Activated gamma-delta T cell (primary cell): Measurements from ENCODE around the gene PPP1R1B.

ENCODE experiments used
- DNase-seq: peaks from one replicate; lab custom pipeline; 2025; lab: John Stamatoyannopoulos, UW

PPP1R1B gene

DNA sequence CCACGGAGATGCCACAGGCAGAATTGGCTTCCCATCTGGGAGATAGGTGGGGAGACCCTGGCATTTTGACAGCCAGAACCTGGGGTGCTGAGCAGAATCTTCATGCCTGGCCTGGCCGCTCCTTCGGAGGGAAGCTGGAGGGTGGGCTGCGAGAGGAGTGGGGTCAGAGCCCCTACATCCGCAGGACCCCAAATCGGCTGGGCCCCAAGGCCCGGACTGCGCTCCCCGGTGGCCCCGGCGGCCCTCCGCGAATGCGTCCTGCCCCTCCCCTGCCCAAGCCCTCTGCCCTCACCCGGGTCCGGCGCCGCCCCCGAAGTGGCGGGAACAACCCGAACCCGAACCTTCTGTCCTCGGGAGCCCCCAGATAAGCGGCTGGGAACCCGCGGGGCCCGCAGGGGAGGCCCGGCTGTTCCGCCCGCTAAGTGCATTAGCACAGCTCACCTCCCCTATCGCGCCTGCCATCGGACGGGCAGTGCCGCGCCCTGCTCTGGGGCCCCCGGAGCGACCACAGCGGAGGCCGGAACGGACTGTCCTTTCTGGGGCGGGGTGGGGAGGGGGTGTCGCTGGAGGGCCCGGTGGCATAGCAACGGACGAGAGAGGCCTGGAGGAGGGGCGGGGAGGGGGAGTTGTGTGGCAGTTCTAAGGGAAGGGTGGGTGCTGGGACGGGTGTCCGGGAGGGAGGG lies 40.7 kb downstream of the PPP1R1B start:
- DNase-seq: no peak

DNA sequence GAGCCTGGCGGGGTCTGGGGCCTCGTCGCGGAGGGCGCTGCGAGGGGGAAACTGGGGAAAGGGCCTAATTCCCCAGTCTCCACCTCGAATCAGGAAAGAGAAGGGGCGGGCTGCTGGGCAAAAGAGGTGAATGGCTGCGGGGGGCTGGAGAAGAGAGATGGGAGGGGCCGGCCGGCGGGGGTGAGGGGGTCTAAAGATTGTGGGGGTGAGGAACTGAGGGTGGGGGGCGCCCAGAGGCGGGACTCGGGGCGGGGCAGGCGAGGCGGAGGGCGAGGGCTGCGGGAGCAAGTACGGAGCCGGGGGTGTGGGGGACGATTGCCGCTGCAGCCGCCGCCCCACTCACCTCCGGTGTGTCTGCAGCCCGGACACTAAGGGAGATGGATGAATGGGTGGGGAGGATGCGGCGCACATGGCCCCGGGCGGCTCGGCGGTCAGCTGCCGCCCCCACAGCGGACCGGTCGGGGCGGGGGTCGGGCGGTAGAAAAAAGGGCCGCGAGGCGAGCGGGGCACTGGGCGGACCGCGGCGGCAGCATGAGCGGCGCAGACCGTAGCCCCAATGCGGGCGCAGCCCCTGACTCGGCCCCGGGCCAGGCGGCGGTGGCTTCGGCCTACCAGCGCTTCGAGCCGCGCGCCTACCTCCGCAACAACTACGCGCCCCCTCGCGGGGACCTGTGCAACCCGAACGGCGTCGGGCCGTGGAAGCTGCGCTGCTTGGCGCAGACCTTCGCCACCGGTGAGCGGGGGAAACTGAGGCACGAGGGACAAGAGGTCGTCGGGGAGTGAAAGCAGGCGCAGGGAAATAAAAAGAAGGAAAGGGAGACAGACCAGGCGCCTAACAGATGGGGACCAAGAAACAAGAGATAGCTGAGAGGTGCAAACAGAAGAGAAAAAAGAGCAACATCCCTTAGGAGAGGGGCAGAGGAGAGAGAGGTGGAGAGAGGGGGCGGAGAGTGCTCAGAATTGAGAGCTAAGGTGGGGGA lies 41.5 kb downstream of the PPP1R1B start, which contains the start of gene PNMT:
TSS of gene PNMT (plus strand) at position 509 of the 980 bp plus-strand sequence. CDS start at position 532, 23 bp downstream.
- DNase-seq: peak; percentile 26

DNA sequence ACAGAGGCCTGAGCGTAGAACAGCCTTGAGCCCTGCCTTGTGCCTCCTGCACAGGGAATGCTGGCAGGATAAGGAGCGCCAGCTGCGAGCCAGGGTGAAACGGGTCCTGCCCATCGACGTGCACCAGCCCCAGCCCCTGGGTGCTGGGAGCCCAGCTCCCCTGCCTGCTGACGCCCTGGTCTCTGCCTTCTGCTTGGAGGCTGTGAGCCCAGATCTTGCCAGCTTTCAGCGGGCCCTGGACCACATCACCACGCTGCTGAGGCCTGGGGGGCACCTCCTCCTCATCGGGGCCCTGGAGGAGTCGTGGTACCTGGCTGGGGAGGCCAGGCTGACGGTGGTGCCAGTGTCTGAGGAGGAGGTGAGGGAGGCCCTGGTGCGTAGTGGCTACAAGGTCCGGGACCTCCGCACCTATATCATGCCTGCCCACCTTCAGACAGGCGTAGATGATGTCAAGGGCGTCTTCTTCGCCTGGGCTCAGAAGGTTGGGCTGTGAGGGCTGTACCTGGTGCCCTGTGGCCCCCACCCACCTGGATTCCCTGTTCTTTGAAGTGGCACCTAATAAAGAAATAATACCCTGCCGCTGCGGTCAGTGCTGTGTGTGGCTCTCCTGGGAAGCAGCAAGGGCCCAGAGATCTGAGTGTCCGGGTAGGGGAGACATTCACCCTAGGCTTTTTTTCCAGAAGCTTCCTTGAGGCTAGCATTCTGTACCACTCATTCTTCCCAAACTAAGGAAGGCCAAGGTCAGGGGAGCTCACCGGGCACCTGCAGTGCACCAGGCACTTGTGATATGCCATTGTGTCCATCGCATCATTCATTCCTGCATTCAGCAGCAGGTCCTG lies 43.4 kb downstream of the PPP1R1B start:
- no peak for DNase-seq

DNA sequence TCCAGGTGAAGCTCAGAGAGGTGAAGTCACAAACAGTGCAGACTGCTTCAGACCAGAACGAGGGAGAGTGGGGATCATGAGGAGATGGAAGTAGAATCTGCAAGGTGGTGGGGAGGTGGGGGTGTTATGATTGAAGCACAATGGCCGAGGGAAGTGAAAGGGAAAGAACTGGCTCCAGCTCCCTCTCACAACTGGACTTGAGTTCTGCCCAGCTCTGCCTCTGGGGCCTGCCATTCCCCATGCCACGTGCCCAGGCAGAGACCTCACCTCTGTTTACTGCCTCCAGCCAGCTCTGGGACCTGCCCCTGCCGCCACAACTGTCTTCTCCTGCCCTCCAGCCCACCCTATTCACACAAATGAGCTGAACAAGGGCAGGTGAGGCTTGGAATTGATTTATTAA lies 44.0 kb downstream of the PPP1R1B start:
- DNase-seq: no peak

DNA sequence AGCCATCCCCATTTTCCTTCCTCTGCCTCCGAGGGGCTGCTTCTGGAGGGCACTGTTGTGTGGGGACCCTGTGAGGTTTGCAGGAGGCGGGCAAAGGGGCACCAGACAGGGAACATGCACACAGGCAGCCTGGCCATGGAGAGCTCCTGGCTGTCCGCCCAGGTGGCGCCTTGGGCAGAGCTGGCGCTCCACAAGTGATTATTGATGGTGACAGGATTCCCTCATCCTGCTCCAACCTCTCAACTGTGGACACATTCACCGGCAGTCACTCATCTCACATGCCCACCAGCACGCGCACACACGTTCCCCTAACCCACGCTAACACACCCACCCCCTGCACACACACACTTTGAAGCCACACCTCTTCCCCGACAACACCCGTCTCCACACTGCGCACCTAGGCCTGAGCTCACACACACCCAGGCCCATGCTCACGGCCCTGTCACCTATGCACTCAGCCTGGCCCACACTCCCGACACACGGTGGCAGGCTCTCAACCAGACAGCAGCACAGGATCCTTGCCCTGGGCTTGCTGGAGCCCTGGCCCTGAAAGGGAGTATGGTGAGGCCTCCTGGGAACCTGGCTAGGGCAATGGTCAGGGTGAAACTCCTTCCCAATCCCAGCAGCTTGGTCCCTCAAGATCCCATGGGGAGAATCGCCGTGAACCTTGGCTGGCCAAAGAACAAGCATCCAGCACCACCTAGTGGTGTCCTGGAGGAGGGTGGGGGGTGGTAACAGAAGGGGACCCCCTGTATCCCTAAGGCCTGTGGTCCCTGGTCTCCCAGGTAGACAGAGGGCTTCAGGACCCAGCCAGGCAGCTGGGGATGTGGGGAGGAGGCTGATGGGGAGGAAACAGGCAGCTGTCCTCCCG lies 45.1 kb downstream of the PPP1R1B start:
- DNase-seq: no peak

DNA sequence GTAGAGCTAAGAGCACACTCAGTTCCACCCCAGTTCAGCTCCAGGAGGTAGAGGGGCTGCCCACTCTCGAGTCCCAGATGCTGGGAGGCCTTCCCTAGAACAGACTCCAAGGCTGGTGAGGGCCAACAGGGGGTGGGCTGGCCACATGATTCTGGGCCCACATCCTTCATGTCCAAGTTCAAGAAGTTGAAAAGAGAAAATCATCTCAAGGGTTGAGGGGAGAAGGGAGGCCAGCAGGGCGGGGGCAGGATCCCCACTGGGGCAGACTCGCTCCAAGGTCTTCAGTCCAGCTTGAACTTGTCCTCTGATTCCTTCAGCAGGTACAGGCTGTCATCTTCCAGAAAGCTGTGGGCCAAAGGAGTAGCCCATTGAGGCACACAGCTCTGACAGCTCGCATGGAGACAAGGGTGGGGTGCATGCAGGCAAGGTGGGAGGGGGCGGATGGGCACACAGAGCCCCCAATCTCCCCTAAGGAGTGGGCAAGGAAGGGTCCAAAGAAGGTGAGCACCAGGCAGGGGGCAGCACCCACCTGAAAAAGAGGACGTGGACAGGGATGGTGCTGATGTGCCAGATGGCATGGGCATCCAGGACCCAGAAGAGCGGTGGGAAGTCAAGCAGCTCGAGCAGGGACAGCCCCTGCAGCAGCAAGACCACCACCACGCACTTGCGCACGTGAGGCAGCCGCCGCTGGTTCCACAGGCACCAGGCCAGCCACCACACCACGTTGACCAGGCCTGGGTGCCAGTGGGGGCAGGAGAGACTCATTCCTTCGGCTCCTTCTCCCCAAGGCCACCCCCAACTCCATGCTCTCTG lies 46.0 kb downstream of the PPP1R1B start:
- DNase-seq: no peak

DNA sequence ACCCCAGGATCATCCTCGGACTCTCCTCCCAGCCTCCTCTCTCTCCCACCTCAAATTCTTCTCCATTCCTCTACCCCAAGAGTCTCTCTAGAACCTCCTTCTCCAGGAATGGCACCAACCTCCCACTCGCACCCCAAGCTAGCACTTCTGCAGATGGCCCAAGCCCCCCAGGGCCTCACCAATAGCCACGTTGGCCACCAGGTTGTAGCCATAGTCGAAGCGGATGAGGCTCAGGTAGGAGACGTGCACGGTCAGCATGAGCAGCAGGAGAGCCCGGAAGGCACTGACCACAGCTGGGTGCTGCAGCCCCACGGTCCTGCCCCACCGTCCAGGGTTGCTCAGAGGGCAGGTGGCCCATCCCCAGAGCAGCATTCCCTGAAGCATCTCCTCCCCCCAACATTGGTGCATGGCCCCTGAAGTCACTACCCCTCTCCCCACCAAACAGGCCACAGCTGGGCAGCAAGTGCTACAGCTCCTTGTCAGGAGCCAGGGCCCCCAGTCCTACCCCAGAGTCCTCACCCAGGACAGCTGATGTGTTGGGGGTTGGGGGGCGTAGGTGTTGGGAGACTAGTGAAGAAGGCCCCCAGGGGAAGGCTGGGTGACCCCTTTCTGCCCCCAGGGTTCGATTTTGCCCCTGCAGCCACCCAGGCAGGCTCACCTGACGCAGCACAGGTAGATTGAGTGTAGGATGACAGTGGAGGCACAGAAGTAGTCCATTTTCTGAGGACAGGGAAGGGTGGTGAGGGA lies 46.8 kb downstream of the PPP1R1B start:
- DNase-seq: no peak

DNA sequence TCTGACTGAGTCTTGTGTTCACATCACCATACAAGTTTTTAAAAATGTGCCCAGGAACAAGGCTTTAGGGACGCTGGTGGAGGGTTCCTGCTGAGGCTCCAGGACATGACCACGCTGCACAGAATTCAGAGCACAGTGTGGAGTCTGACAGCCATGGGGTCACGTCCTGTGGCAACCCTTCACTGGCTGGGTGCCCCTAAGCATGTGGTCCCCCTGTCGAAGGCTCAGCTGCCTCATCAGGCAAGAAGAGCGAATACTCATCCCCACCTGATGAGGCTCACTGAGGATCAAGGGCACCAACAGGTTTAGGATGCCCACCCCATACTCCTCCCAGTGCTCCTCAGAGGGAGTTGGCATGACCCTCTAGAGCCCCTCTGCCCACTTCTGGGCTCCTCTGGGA lies 47.4 kb downstream of the PPP1R1B start:
- DNase-seq: no peak

DNA sequence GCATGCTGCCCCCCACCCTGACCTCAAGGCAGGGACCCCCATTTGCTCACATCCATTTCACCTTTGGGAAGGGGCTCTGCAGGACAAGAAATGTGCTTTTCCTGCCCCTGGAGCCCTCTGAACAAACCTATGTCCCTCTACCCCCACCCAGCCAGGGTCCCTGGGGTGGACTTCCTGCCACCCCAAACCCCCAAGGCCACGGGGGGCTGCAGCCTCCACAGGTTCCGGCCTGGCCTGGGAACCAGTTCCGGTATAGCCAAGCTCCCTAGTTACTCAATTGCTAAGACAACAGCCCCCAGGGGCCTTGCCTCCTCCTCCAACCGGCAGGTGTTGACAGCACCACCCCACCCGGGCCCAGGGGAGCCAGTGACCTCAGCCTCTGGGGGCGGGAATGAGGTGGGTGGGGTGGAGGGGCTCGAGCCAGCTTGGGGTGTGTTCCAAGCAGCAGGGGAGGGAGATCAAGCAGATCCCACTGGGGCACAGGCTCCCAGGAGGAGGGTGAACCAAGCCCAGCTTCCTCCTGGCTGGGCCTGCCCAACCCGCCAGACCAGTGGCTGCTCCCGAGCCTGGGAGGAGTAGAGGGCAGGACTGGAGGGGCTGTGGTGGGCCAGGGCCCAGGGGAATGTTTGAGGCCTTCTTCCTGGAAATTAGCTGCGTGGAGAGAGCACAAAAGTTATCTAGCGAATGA lies 48.1 kb downstream of the PPP1R1B start:
- DNase-seq: no peak

DNA sequence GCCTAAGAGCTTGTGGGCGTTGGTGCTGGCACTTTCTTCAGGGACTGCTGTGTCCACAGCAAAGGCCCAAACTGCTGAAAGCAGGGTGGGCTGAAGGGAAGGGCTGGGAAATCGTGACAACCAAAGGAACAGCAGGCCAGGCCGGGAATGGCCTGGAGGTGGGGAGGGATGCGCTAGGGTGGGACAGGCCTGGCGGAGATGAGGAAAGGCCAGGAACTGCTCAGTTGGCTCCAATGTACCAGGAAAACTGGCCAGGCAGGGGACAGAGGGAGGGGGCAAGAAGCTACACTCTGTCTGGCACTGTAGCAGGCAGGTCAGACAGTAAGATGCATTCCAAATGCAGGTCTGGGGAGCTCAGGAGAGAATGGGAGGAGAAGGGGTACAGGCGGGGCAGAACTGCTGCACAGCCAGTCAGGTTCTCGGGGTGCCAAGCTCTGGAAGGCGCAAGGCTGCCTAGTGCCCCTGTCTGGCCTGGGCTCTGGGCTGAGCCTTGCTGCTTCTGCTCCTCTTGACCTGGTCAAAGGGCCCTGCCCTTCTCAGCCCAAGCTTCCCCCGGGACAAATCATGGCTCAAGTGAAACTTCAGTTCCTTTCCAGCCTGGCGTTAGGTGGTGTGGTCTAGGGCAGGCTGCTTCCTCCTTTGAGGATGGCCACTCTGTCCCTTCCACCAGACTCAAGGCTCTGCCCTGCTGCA lies 48.8 kb downstream of the PPP1R1B start:
- no peak for DNase-seq

DNA sequence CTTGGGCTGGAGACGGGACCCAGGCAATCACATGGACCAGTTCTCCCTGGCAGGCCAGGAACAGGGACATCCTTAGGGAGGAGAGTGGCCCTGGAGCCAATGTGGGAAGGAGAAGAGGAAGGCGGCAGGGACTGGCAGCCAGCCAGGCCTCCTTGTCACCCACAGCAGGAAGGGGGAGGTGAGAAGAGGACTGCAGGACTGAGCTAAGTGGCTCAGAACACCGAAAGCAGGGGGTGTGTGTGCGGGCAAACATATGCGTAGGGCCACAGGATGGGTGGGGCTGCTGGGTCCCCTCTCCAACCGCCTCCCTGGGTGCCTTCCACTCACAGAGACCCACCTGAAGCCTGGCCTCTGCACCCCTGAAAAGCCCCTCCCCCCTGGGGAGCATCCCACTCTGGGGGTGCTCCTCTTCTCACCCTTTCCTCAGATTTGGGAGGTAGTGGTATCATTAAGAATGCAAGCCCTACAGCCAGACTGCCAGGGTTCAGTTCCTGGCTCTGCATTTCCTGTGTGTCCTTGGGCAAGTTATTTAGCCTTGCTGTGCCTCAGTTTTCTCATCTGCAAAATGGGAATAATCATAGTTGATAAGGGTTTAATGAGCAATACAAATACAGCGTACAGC lies 49.6 kb downstream of the PPP1R1B start:
- DNase-seq: peak; percentile 33

DNA sequence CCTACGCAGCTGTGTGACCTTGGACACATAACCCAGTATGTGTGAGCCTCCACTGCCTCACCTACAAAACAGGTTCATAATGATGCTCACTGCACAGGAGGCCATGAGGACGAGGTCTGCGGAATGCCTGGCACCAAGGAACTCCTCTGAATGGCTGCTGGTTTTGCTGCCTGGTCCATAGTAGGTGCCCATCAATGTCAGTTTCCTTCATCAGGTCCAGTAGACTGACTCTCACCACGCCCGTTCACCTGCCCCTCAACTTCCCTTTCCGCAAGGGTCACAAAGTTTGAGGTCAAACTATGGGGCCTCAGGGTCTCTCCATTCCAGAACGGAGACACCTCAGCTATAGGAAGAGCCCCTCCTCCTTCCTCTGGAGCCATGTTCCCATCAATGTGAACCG lies 50.3 kb downstream of the PPP1R1B start:
- no peak for DNase-seq

DNA sequence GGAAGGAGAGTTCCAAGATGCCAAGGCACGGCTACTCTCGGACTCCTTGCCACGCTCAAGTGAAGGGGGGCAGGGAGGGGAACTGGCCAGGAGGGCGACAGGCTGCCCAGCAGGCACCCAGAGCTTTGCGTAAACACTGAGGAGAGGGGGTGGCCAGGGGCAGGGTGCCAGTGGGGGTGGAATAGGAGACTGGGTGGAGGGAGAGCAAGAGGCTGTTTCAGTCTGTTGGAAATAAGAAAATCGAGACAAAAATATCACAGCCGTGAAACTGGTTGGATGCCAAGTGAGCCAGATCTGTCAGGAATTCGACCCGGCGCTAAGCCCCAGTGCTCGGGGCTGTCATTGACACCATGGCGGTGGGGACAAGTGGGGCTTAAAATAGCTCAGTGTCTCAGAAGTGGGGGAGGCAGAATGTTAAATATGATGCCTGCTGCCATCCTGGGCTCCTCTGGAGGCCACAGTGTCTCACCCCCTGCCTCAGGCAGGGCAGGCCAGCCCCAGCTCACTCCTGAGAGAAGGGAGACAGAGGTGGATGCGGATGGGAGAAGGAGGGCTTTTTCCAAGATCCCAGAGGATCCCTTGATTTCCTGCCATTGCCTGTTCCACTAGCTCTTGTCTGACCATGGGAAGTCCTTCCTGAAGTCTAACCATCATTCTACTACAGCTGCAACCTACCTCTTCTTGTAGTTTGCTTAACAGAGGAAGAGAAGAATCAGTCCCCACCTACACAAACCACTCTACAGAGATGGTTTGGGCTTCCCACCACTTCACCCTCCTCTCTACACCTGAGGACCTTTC lies 51.0 kb downstream of the PPP1R1B start:
- no peak for DNase-seq

DNA sequence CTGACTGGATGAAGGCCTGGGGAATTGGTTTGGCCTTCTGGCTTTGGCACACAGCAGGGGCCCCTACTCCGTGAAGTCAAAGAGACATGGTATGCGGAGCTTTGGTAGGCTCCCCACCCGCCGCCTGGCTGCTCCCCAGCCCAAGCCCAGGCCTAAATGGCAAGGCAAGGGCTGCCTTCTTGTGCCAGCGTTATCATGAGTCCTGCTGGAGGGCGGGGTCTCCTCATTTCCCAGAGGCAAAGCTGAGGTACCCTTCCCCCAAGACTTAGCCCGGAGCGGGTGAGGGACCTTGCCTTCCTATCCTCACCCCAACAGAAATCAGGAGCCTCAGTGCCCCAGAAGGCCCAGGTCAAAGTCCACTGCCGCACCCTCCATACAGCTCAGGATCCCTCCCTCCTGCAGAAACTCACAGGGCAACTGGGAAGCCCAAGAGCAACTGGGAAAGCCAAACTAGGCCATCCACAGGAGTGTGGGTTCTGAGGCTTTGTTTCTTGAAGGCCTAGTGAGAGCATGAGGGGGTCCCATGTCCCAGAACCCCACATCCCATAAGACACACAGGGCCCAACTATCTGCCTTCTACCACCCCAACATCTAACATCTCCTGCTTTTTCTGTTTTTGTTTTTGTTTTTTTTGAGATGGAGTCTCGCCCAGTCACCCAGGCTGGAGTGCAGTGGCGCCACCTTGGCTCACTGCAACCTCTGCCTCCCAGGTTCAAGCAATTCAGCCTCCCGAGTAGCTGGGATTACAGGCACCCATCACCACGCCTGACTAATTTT lies 51.8 kb downstream of the PPP1R1B start:
- no peak for DNase-seq

DNA sequence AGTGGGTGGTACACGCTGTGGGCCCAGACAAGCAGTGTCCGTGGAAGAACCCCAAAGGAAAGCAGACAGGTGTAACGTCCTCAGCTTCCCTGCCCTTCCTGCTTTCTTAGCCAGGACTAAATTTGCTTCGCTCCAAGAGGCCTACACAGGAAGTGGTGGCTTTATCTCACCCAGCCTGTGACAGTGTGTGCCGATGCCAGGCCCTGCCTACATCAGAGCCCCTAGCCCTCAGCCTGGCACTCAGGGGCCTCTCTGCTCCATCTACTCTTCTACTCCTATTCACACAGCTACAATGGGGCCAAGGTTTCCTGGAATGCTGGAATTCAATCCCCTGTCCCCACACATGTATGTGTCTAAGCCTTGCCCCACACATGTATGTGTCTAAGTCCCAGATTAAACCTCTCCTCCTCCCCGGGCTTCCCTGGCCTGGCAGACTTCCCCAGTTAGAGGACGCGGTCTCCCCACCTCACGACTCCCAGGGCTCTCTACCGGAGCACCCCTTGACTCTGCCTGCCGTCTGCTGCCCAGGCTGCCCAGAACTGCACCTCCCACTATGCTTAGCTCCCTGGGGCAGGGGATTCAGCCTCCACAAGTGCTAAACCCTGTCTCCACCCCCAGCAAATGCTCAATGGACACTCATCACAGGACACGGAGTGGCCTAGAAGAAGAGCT lies 52.9 kb downstream of the PPP1R1B start:
- no peak for DNase-seq
